Fibroblast of lung (primary cell): ENCODE measurements around the gene NRM.

Experiments used
- CTCF ChIP-seq, 2 donors: IDR thresholded peaks in 1 of 2; conservative IDR thresholded peaks in 1 of 2; 1 replicate in 1 of 2; 2 replicates in 1 of 2; pipeline ENCODE4 v1.5.1; 2011 to 2012; ENCODE audit warnings: low read length in 2 of 2, control low read depth in 1 of 2, inconsistent platforms in 1 of 2, low read depth in 1 of 2, mild to moderate bottlenecking in 1 of 2
- EZH2 ChIP-seq: IDR thresholded peaks from 2 replicates; pipeline ENCODE4 v1.5.1; 2012; ENCODE audit warnings: low read length, control low read depth, mild to moderate bottlenecking; ENCODE audit errors: missing control alignments

- TF ChIP-seq CTCF (conservative IDR thresholded peaks at IDR 0.05 in 1 of 2, IDR thresholded peaks at IDR 0.05 in 1 of 2; ENCODE audit: low read depth in 1 of 2, low read length in 2 of 2): no peak
- TF ChIP-seq EZH2: no peak
Measured at GRCh38 chr6:30651143-30651542, 39.6 kb downstream of the NRM start.
